ENCODE measurements around the gene NKD1.

The NKD1 gene

DNA sequence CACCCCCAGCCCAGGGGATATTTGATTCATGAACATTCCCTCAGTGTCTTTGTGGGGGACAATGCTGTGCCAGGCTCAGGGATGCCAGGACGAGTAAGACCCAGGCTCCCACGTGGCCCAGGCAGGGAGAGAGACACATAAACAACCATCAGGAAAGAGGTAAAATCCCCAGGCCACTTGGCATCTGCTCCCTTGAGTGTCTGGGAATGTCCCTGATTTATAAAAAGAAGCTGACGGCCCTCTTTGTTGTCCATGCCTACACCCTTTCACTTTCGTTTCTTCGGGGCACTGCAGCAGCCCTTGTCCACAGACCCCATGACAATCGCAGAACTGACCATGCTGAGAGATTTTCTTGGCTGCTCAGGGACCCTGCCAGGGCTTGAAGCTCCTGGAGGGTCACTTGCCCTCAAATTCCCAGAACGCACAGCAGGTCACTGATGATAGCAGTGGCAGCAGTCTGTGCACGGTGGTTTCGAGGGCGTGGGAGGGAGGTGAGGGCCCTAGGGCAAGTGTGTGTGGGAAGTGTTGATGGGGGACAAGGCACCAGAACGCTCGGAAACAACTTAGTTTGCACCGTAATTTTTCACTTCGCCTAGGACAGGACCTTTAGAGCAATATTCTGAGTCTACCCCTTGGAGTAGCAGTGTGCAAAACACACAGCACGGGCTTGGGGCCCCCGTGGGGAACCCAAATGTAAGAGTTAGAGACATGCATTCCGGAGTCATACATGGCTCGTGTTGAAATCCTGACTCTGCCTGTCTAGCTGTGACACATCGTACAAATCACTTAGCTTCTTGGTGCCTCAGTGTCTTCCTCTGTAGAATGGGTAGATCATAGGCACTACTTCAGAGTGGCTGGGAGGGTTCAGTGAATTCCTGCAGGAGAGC is 149.9 kb downstream of the NKD1 start:
- peak; percentile 97 for DNase-seq
